NCI-H1092 (cell line): ENCODE measurements around the gene AQP12B.
"Not testable (repeated sequence)": the region's sequence is repeated elsewhere in the genome, so short reads cannot be mapped to it uniquely, and the experiment has no call there.

Experiments used
- DNase-seq: peaks from one replicate; lab custom pipeline; 2025; lab: John Stamatoyannopoulos, UW

AQP12B gene, protein sequence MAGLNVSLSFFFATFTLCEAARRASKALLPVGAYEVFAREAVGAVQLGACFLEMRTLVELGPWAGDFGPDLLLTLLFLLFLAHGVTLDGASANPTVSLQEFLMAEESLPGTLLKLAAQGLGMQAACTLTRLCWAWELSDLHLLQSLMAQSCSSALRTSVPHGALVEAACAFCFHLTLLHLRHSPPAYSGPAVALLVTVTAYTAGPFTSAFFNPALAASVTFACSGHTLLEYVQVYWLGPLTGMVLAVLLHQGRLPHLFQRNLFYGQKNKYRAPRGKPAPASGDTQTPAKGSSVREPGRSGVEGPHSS

GRCh38 chr2:240682431-240683224 lies at the start of gene AQP12B:
Gene AQP12B, minus strand, starts transcription at chr2:240682885. Its CDS starts 48 bp downstream, at chr2:240682837.
- DNase-seq = not testable (repeated sequence)

DNA sequence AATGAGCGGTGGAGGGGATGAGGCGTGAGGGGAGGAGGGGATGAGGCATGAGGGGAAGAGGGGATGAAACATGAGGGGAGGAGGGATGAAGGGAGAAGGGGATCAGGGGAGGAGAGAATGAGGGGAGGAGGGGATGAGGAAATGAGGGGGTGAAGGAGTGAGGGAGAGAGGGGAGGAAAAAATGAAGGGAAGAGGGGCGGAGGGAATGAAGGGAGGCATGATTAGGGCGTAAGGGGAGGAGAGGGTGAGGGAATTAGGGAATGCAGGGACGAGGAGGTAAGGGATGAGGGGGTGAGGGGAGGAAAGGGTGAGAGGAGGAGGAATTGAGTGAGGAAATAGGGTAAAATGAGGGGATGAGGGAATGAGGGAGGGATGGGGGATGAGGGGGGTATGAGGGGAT lies 49.5 kb upstream of the AQP12B start:
- DNase-seq = no peak

DNA sequence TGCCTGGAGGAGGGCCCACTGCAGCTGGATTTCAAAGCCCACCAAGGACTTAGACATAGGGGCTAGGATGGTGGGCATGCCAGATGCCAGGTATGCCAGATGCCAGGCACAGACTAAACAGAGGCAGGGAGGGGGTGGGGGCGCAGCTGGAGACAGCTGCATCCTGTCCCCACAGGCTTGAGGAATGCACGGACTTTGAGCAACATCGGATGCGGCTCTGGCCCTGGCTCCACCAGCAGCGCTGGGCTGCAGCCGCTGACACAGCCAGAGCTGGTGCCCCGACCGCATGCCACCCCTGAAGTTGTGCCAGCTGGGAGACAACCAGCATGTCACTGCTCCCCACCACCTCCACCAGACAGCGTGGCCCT lies 48.5 kb upstream of the AQP12B start:
- no peak for DNase-seq

DNA sequence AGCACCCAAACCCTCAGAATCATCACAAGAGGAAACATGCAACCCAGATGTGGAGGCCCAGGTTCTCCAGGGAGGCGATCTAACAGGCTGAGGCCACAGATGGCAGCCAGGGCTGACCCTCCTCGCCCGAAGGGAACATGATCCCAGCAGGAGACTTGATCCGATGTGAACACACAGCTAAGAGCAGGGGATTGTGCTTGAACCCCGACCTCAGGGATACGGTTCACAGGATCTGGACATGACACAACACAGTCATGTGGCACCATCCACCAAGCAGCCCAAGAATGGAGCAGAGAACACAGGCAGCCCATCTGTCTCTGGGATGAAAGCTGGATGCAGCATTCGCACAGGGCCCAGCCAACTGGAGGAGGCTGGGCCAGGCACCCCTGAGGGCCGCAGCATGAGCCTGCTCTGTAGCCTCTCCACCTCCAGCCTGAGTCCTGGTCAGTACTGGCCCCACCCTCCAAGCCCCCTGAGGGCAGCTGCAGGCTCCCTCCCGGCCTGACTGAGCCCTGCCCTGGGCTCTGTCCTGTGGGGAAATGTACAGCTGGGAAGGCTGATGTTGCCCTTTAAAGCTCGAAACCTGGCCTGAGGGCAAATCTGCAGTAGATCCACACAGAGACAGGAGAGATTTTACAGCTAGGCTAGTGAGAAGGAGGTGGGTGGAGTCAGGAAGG lies 48.0 kb upstream of the AQP12B start:
- no peak for DNase-seq

DNA sequence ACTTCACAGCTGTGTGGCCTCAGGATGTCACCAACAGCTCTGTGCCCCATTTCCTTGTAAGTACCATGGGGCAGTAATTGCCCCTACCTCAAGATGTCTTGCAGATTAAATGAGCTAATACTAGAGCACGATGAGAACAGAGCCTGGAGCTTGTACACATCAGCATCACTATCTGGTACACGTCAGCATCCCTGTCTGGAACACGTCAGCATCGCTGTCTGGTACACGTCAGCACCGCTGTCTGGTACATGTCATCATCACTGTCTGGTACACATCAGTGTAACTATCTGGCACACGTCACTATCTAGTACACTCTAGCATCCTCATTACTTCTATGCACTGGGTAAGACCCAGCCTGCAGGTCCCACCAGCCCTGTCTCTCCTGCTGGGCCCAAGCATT lies 46.1 kb upstream of the AQP12B start:
- DNase-seq = no peak

DNA sequence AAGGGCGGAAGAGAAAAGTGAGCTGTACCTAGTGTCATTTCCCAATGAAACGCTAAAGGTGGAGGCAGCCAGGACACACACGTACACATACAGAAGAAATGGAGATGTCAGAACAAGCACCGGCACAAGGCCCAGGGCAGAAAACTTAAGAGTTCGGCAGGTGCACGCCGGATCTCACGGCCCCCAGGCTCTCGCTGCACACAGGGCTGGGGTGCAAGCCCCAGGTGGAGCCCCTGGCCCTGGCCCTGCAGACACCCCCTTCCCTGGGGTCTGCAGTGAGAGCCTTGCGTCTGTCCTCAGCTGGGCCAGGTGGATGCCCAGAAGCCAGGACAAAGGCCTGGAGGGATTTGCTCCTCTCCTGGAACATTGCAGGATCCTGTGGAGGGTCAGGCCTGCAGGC lies 45.7 kb upstream of the AQP12B start:
- no peak for DNase-seq

- DNase-seq = no peak
Measured at GRCh38 chr2:240727913-240728312, 45.2 kb upstream of the AQP12B start.

GRCh38 chr2:240727439-240727838 lies 44.8 kb upstream of the AQP12B start:
- DNase-seq = no peak

DNA sequence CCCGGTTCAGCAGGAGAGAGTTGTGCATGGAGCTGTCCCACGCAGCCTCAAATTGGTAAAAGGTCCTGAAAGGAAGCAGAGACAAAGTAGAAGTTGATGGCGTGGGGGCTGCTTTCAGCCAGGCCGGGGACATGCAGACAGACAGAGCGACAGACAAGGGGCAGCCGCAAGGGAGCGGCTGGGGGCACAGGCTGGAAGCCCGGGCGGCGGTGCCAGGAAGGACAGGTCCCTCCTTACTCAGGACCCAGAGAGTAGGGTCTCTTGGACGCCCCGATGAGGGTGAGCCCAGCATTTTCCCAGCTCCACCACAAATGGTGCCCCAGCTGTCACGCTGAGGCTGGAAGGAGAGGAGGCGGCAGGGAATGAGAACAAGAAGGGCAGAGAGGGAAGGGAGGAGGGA lies 44.2 kb upstream of the AQP12B start:
- no peak for DNase-seq

DNA sequence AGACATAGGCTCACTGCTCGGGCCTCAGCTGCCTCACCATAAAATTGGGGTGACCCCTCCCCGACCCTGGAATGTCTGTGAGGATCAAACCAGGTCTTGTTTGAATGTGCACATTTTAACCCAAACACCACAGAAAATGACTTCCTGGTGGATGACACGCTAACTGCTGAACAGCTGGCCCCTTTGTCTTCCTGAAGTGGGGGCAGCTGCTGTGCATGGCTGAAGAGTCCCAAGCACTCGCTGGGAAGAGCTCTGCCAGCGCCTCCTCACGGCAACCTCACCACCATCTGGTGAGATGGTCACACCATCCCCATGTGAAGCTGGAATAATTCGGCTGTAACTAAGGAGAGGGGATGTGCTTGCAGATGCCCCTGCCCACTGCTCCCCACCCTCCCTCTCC lies 43.0 kb upstream of the AQP12B start:
- peak; percentile 27 for DNase-seq

GRCh38 chr2:240725266-240725665 lies 42.6 kb upstream of the AQP12B start:
- no peak for DNase-seq

- no peak for DNase-seq
Measured at GRCh38 chr2:240724431-240724830, 41.7 kb upstream of the AQP12B start.

DNA sequence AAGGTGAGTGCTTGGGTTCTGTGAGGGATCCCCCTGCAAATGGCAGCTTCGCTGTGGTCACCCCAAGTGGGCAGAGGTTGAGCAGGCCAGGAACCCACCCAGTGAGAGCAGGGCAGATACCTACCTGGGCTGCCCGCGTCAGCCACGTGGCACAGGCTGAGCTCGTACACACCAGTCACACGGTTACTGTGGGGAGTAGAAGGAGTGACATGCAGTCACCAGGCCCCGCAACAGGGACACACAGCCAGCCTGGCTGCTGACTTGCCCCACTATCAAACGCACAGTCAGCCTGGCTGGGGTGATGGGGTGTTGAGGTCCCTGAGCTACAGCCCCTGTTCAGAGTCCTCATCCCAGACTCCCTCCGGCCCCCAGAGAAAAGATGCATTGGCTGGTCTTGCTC lies 41.2 kb upstream of the AQP12B start:
- DNase-seq = no peak

- DNase-seq = no peak
Measured at GRCh38 chr2:240722796-240723735, 40.4 kb upstream of the AQP12B start.

DNA sequence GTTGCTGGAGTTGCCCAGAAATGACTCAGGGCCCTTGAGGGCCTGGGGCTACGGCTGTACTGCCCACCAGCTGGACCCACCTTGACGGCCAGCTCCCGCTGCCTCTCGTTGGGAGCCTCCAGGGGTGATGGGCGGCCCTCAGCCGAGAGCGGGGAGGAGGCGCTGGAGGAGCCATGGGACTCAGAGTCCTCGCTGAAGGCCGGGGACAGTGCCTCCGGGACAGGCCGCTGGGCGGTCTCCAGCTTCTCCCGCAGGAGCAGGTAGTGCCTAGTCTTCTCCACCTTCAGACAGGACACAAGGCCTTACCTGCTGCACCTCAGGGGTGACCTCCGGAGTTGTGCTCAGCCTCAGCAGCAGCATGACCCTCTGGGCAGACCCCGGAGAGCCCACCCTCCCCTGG lies 39.7 kb upstream of the AQP12B start:
- DNase-seq = no peak

DNA sequence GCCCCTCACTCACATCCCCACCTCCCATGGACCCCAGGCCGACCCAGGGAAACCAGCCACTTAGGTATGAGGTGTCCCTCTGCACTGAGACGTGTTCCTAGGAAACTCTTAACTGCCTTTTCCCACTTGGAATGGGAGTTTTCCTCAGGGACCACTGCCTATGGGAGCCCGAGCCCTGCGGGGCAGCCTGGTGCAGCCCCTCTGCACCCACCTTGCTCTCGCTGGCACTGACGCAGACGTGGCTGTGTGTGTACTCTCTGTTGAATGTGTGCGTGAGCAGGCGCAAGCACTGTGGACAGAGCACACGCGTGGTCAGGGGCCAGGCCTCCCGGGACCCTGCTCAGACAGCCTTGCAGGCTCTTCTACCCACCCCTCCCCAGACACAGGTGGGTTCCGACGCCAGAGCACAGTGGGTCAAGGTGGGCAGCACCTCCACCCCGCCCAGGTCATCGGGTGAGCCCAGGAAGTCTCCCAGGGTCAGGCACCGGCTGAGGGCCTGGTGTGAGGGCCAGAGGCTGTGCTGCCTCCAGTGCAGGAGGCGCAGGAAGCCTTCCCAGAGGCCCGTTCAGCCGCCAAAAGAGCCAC lies 39.0 kb upstream of the AQP12B start:
- no peak for DNase-seq

DNA sequence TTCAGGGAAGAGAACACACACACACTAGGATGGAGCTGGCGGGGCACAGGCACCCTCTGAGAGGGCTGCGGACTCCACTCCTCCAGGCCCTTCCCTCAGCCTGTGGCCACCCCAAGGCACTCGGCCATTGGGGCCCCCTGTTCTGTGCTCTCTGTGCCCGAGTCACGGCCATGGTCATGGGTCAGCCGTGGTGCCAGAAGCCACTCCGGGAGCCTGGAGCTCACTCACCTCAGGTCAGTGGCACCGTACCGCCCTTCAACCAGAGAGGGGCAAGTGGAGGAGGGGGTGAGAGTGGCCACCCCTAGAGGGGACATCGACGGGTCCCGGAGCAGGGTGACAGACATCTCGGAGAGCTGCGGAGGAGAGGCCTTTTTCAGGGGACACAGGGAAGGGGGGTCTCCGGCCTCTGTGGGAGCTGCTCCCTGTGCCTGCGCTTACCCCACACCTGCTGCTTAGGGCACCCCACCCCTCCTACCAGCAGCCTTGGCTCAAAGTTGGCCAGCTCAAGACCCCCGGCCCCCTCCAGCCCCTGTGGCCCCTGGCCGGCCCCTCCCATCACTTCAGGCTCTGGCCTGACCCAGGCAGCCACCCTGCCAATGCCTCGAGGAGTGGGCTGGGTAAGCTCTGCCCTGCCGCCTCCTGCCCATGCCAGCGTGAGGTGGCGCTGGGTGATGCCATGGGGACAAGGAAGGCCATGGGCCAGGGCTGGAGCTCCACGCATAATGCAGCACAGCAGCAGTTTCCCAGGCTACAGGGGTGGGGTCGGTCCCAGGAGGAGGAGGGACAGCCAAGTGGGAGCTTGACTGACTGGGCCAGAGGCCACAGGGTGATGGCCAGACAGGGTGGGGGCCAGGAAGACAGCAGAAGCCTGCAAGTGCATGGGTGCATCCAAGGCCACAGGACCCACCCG lies 38.3 kb upstream of the AQP12B start:
- DNase-seq = no peak

GRCh38 chr2:240719676-240720545 lies 37.2 kb upstream of the AQP12B start:
- no peak for DNase-seq

DNA sequence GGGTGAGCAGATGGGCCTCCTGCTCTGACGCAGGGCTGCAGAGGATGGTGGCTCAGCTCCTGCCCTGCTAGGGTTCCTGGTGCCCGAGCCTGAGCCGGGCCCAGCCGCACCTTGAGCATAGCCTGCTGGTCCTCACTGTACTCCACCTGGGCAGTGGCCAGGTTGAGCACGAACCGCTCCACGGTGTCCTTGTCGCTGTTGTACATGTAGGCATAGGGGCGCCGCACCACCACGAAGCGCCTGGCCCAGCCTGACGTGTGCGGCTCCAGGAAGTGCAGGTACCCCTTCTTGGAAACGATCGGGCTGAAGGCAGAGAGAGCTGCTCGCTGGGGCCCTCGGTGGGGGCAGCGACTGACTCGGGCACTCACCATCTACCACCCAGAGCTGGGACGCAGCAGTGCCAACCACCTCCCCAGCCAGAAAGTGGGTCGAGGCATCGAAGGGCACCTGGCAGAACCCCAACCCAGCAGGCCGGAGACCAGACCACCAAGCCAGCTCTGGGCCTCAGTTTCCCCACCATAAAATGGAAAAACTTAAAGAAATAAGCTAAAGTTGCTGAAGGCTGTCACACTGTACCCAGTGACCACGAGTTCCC lies 36.3 kb upstream of the AQP12B start:
- DNase-seq = no peak
